CD4-positive, CD25-positive, alpha-beta regulatory T cell (primary cell): ENCODE results near the gene KRTAP7-1. TPM values are rescaled to one million over a fixed set of nuclear protein-coding genes. Genes with fewer than 3 reads are reported as not detected.

Experiments
- ATAC-seq, 2 donors: fragments of 150-1000 bp; cut with Tn5 transposase; one replicate each; pipeline ENCODE4 v1.10.0; 2021; ENCODE audit warnings: low read depth in 2 of 2, moderate number of reproducible peaks in 2 of 2, moderate library complexity in 1 of 2
- DNase-seq, 3 donors: peaks; one replicate each; pipeline versions ENCODE4 v3.0.0 to v3.0.0-alpha.2; 2012 to 2022; ENCODE audit warnings: mixed read lengths in 1 of 3
- H3K27ac ChIP-seq: one replicate; pipeline ENCODE4 v1.7.0; 2013; ENCODE audit warnings: mild to moderate bottlenecking, low read length; ENCODE audit not compliant: insufficient read depth, poor library complexity, severe bottlenecking
- H3K27me3 ChIP-seq: one replicate; pipeline ENCODE4 v1.7.0; 2013; ENCODE audit warnings: low read length; ENCODE audit not compliant: control insufficient read depth, insufficient read depth
- H3K36me3 ChIP-seq: one replicate; pipeline ENCODE4 v1.7.0; 2013; ENCODE audit warnings: mild to moderate bottlenecking, low read length, moderate library complexity; ENCODE audit not compliant: control insufficient read depth, insufficient read depth
- H3K4me1 ChIP-seq: 2 replicates; pipeline ENCODE4 v1.7.0; 2013; ENCODE audit warnings: mild to moderate bottlenecking, low read length; ENCODE audit not compliant: insufficient read depth, control insufficient read depth, poor library complexity, severe bottlenecking
- H3K4me3 ChIP-seq: one replicate; pipeline ENCODE4 v1.7.0; 2013; ENCODE audit warnings: low read depth, mild to moderate bottlenecking, low read length, moderate library complexity
- H3K9me3 ChIP-seq, 2 experiments: 1 replicate in 1 of 2; 2 replicates in 1 of 2; pipeline ENCODE4 v1.7.0; 2013; ENCODE audit warnings: low read length in 2 of 2, mild to moderate bottlenecking in 1 of 2, moderate library complexity in 1 of 2; ENCODE audit not compliant: control insufficient read depth in 2 of 2
- H3K27ac Mint-ChIP-seq, 3 donors: one replicate each; pipeline ENCODE4 v1.8.0; 2020 to 2022; ENCODE audit warnings: mild to moderate bottlenecking in 3 of 3, mixed read lengths in 3 of 3, moderate library complexity in 2 of 3
- H3K27me3 Mint-ChIP-seq: one replicate; pipeline ENCODE4 v1.8.0; 2022; ENCODE audit warnings: mild to moderate bottlenecking, mixed read lengths
- H3K36me3 Mint-ChIP-seq: one replicate; pipeline ENCODE4 v1.8.0; 2020; ENCODE audit warnings: mixed read lengths
- H3K4me1 Mint-ChIP-seq, 4 donors: one replicate each; pipeline ENCODE4 v1.8.0; 2020 to 2022; ENCODE audit warnings: mixed read lengths in 4 of 4, mild to moderate bottlenecking in 1 of 4
- H3K4me3 Mint-ChIP-seq, 4 donors: one replicate each; pipeline ENCODE4 v1.8.0; 2020 to 2022; ENCODE audit warnings: mild to moderate bottlenecking in 4 of 4, mixed read lengths in 4 of 4, moderate library complexity in 3 of 4
- H3K9me3 Mint-ChIP-seq, 7 donors: one replicate each; pipeline ENCODE4 v1.8.0; 2020 to 2022; ENCODE audit warnings: mixed read lengths in 7 of 7, mild to moderate bottlenecking in 3 of 7, moderate library complexity in 2 of 7
- polyA plus RNA-seq, 4 donors: library from polyadenylated mRNA; unstranded; fragments of 300-500 nt; fragmentation: Illumina TruSeq; gene quantifications; one replicate each; pipeline ENCODE4 v1.2.3, GENCODE V29; 2021
- total RNA-seq: library from RNA; stranded (reverse); gene quantifications from one replicate; pipeline ENCODE4 v1.2.3, GENCODE V29; 2022

The KRTAP7-1 gene
- total RNA-seq (not detected), polyA plus RNA-seq (not detected)

- peaks cover 0 to 10% (median 0%) of the 10 kb centered on the region in 7 donors for H3K9me3 Mint-ChIP-seq
- no peak within 1 kb of the TSS for H3K27ac ChIP-seq
- no peak within 1 kb of the TSS for H3K4me3 Mint-ChIP-seq
- DNase-seq, result no peak
- no peaks in the 10 kb centered on the region for H3K4me1 Mint-ChIP-seq
- H3K4me3 ChIP-seq, result no peak within 1 kb of the TSS
- H3K9me3 ChIP-seq, result peaks cover 3 to 4% of the 10 kb centered on the region in 2 experiments
- peaks cover 5% of the 10 kb centered on the region for H3K27me3 Mint-ChIP-seq
- H3K4me1 ChIP-seq, result no peaks in the 10 kb centered on the region
- ATAC-seq, result no peak
- no peak within 1 kb of the TSS for H3K27ac Mint-ChIP-seq
- no peaks in the 10 kb centered on the region for H3K36me3 ChIP-seq
- H3K27me3 ChIP-seq, result peaks cover 7% of the 10 kb centered on the region
- H3K36me3 Mint-ChIP-seq, result no peaks in the 10 kb centered on the region
Observed at GRCh38 chr21:30829659-30830058, at the start of gene KRTAP7-1. Gene KRTAP7-1, minus strand, starts transcription at chr21:30829759. Its CDS starts 61 bp downstream, at chr21:30829698.

DNA sequence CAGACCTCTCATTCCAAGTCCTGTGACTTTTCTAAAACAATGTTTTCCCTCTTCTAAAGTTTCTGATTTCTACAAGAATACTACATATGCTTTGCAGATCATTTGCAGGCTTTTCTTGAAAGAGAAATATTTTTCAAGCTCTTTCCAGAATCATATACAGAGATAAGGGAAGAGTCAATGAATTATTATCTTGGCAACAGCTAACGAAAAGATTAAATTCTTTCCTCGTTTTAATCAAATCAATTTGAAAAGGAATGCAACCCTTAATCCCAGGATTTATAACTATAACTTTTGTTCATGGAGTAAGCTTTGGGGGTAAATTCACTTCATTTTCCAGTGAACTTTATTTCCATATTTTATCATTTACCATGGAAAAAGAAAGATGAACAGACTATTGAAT, 45.0 kb upstream of the KRTAP7-1 start:
- Mint-ChIP-seq H3K27me3 (peaks cover 7% of the 10 kb centered on the region), H3K9me3 (peaks cover 0 to 8% (median 0%) of the 10 kb centered on the region in 7 donors), H3K27ac (no peak overlapping the region), H3K4me3 (no peak overlapping the region), H3K4me1 (no peaks in the 10 kb centered on the region), H3K36me3 (no peaks in the 10 kb centered on the region)
- Histone ChIP-seq H3K4me1 (no peaks in the 10 kb centered on the region), H3K27ac (no peak overlapping the region), H3K4me3 (no peak overlapping the region), H3K36me3 (no peaks in the 10 kb centered on the region), H3K9me3 (no peaks in the 10 kb centered on the region), H3K27me3 (no peaks in the 10 kb centered on the region)
- DNase-seq, result no peak
- no peak for ATAC-seq

GRCh38 chr21:30847627-30848500, 18.3 kb upstream of the KRTAP7-1 start:
- no peak for DNase-seq
- H3K27ac ChIP-seq, result no peak overlapping the region
- no peak overlapping the region for H3K4me3 Mint-ChIP-seq
- ATAC-seq, result no peak
- H3K36me3 ChIP-seq, result no peaks in the 10 kb centered on the region
- H3K9me3 ChIP-seq, result no peaks in the 10 kb centered on the region
- no peaks in the 10 kb centered on the region for H3K27me3 ChIP-seq
- H3K9me3 Mint-ChIP-seq, result peaks cover 0 to 3% (median 0%) of the 10 kb centered on the region in 7 donors
- no peak overlapping the region for H3K27ac Mint-ChIP-seq
- no peak overlapping the region for H3K4me3 ChIP-seq
- H3K4me1 ChIP-seq, result no peaks in the 10 kb centered on the region
- H3K36me3 Mint-ChIP-seq, result no peaks in the 10 kb centered on the region
- no peaks in the 10 kb centered on the region for H3K4me1 Mint-ChIP-seq
- H3K27me3 Mint-ChIP-seq, result peaks cover 8% of the 10 kb centered on the region

- ATAC-seq, result no peak
- H3K27me3 ChIP-seq, result no peaks in the 10 kb centered on the region
- no peak overlapping the region for H3K4me3 ChIP-seq
Observed at GRCh38 chr21:30842990-30843389, 13.4 kb upstream of the KRTAP7-1 start.

DNA sequence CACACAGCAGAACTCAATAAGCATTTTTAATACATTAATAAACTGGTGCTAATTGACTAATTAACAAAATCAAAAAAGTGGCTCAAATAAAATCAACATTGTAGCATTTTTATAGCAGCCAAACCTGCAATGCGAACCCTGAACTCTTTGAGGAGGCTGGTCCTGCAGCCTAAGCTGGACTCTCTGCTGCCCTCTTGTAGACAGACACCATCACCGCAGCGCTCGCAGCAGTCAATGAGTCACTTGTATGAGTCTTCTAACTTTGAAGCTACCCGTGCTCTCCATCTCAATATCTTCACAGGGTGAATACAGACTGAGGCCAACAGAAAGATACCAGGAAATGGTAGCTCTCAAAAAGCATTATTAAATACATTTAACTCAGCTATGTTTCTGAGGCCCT, 9.7 kb upstream of the KRTAP7-1 start:
- Mint-ChIP-seq H3K4me1 (no peaks in the 10 kb centered on the region), H3K36me3 (no peaks in the 10 kb centered on the region), H3K27ac (no peak overlapping the region), H3K9me3 (peaks cover 0 to 4% (median 0%) of the 10 kb centered on the region in 7 donors), H3K27me3 (peaks cover 5% of the 10 kb centered on the region), H3K4me3 (no peak overlapping the region)
- no peaks in the 10 kb centered on the region for H3K36me3 ChIP-seq
- H3K27me3 ChIP-seq, result no peaks in the 10 kb centered on the region
- no peak overlapping the region for H3K4me3 ChIP-seq
- no peaks in the 10 kb centered on the region for H3K4me1 ChIP-seq
- ATAC-seq, result no peak
- no peaks in the 10 kb centered on the region for H3K9me3 ChIP-seq
- H3K27ac ChIP-seq, result no peak overlapping the region
- DNase-seq, result peak in 1 of 3 donors; percentile 28

More at GRCh38 chr21:30842990-30843389, 13.4 kb upstream of the KRTAP7-1 start:
- H3K4me1 ChIP-seq, result no peaks in the 10 kb centered on the region
- H3K36me3 Mint-ChIP-seq, result no peaks in the 10 kb centered on the region
- peaks cover 13% of the 10 kb centered on the region for H3K27me3 Mint-ChIP-seq
- no peaks in the 10 kb centered on the region for H3K4me1 Mint-ChIP-seq
- peaks cover 0 to 4% (median 0%) of the 10 kb centered on the region in 7 donors for H3K9me3 Mint-ChIP-seq
- no peaks in the 10 kb centered on the region for H3K36me3 ChIP-seq
- DNase-seq, result no peak
- H3K4me3 Mint-ChIP-seq, result no peak overlapping the region
- no peak overlapping the region for H3K27ac ChIP-seq
- no peaks in the 10 kb centered on the region for H3K9me3 ChIP-seq
- H3K27ac Mint-ChIP-seq, result no peak overlapping the region

GRCh38 chr21:30838536-30838935, 9.0 kb upstream of the KRTAP7-1 start:
- no peak for DNase-seq
- no peaks in the 10 kb centered on the region for H3K36me3 ChIP-seq
- peaks cover 5% of the 10 kb centered on the region for H3K27me3 Mint-ChIP-seq
- H3K4me1 ChIP-seq, result no peaks in the 10 kb centered on the region
- H3K36me3 Mint-ChIP-seq, result no peaks in the 10 kb centered on the region
- H3K4me3 Mint-ChIP-seq, result no peak overlapping the region
- H3K9me3 Mint-ChIP-seq, result peaks cover 0 to 4% (median 0%) of the 10 kb centered on the region in 7 donors
- ATAC-seq, result no peak
- H3K27ac ChIP-seq, result no peak overlapping the region
- H3K27me3 ChIP-seq, result peaks cover 2% of the 10 kb centered on the region
- H3K4me1 Mint-ChIP-seq, result no peaks in the 10 kb centered on the region
- H3K4me3 ChIP-seq, result no peak overlapping the region
- no peaks in the 10 kb centered on the region for H3K9me3 ChIP-seq
- H3K27ac Mint-ChIP-seq, result no peak overlapping the region

DNA sequence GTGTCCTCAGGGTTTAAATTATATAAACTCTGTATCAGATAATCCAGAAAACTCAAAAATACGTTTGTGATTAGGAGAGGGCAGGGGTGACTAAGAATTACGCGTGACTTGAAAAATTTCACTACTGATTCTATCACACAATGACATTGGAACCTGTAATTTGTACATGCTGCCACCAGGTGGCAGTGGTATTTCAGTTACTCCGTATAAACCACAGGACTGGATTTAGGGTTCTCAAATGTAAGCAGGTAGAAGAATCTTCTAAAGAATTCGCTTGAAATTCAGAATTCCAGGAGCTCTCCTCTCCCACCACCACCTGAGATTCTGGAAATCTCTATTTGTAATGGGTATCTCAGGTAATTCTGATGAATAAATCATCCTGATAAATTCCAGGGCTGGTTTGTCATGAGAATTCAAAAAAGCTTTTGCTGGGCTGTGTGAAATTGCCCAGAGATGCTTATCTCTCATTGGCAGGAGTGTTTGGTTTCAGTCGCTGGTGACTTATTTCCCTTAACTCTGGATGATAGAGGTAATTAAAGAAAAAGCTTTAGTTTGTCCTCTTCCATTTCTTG, 1.7 kb upstream of the KRTAP7-1 start:
- H3K4me3 Mint-ChIP-seq, result no peak overlapping the region

More for the DNA sequence above, 1.7 kb upstream of the KRTAP7-1 start:
- Mint-ChIP-seq H3K27ac (no peak overlapping the region), H3K9me3 (peaks cover 0 to 10% (median 0%) of the 10 kb centered on the region in 7 donors), H3K4me1 (no peaks in the 10 kb centered on the region), H3K27me3 (peaks cover 2% of the 10 kb centered on the region), H3K36me3 (no peaks in the 10 kb centered on the region)
- Histone ChIP-seq H3K27ac (no peak overlapping the region), H3K27me3 (peaks cover 7% of the 10 kb centered on the region), H3K36me3 (no peaks in the 10 kb centered on the region), H3K4me1 (no peaks in the 10 kb centered on the region), H3K9me3 (peaks cover 3 to 4% of the 10 kb centered on the region in 2 experiments), H3K4me3 (no peak overlapping the region)
- ATAC-seq (no peak), DNase-seq (peak; percentile 6 to 53 (median 26))
